HEK293 (cell line): ENCODE data around the gene PHRF1.
"Not testable (repeated sequence)": the region's sequence is repeated elsewhere in the genome, so short reads cannot be mapped to it uniquely, and the experiment has no call there.

Source experiments
- CTCF ChIA-PET: fragments of 350-600 bp; formaldehyde crosslinking; extraction: SDS; loops from one replicate; lab custom pipeline; 2021; ENCODE audit warnings: antibody characterized with exemption; lab: Yijun Ruan, JAX
- POLR2A ChIA-PET: fragments of 300-600 bp; formaldehyde crosslinking; extraction: SDS; loops from one replicate; lab custom pipeline; 2020; ENCODE audit warnings: antibody characterized with exemption, inconsistent platforms; lab: Yijun Ruan, JAX
- H3K27ac ChIP-seq: fragments of 200-500 bp; sonication (Bioruptor generic); 2 replicates; pipeline ENCODE4 v1.5.1; 2014; ENCODE audit warnings: low read depth, low read length, control low read depth, inconsistent platforms; ENCODE audit errors: extremely low read depth
- H3K36me3 ChIP-seq, 2 experiments: fragments of 200-500 bp in 1 of 2; sonication (Bioruptor generic) in 1 of 2; 1 replicate in 1 of 2; 2 replicates in 1 of 2; pipeline ENCODE4 v1.5.1; 2014 to 2017; ENCODE audit warnings: inconsistent platforms in 2 of 2, low read length in 2 of 2; ENCODE audit not compliant: control insufficient read depth in 2 of 2, insufficient read depth in 1 of 2
- H3K4me1 ChIP-seq: fragments of 200-500 bp; sonication (Bioruptor generic); 2 replicates; pipeline ENCODE4 v1.5.1; 2014; ENCODE audit warnings: mild to moderate bottlenecking, low read length, inconsistent platforms; ENCODE audit not compliant: control insufficient read depth, insufficient read depth
- H3K4me3 ChIP-seq: 2 replicates; pipeline ENCODE4 v1.5.1; 2011; ENCODE audit warnings: low read depth, mild to moderate bottlenecking, control low read depth, low read length, moderate library complexity
- H3K9me3 ChIP-seq: fragments of 200-500 bp; sonication (Bioruptor generic); 2 replicates; pipeline ENCODE4 v1.5.1; 2014; ENCODE audit warnings: low read depth, low read length, inconsistent platforms; ENCODE audit not compliant: control insufficient read depth, insufficient read depth
- ATF2 ChIP-seq: fragments of 450-650 bp; formaldehyde crosslinking; IDR thresholded peaks from 2 replicates; pipeline ENCODE4 v1.5.1; 2016; ENCODE audit warnings: missing biosample characterization, missing genetic modification characterization, low read depth
- PRDM10 ChIP-seq: fragments of 450-650 bp; formaldehyde crosslinking; IDR thresholded peaks from 2 replicates; pipeline ENCODE4 v1.5.1; 2016; ENCODE audit warnings: missing biosample characterization, missing genetic modification characterization
- PRDM4 ChIP-seq: fragments of 450-650 bp; formaldehyde crosslinking; IDR thresholded peaks from 2 replicates; pipeline ENCODE4 v1.5.1; 2017; ENCODE audit warnings: missing biosample characterization, missing genetic modification characterization
- SCRT2 ChIP-seq: fragments of 450-650 bp; formaldehyde crosslinking; IDR thresholded peaks from 2 replicates; pipeline ENCODE4 v1.5.1; 2016; ENCODE audit warnings: missing biosample characterization, missing genetic modification characterization
- SP2 ChIP-seq: fragments of 450-650 bp; formaldehyde crosslinking; IDR thresholded peaks from 2 replicates; pipeline ENCODE4 v1.5.1; 2016; ENCODE audit warnings: missing biosample characterization, missing genetic modification characterization
- SP7 ChIP-seq: fragments of 450-650 bp; formaldehyde crosslinking; IDR thresholded peaks from 2 replicates; pipeline ENCODE4 v1.5.1; 2016; ENCODE audit warnings: missing biosample characterization, missing genetic modification characterization
- ZBTB21 ChIP-seq: fragments of 450-650 bp; formaldehyde crosslinking; IDR thresholded peaks from 2 replicates; pipeline ENCODE4 v1.5.1; 2017; ENCODE audit warnings: missing biosample characterization, missing genetic modification characterization
- ZNF138 ChIP-seq: fragments of 450-650 bp; formaldehyde crosslinking; IDR thresholded peaks from 2 replicates; pipeline ENCODE4 v1.5.1; 2016; ENCODE audit warnings: missing biosample characterization, missing genetic modification characterization, borderline replicate concordance
- ZNF155 ChIP-seq: fragments of 450-650 bp; formaldehyde crosslinking; IDR thresholded peaks from 2 replicates; pipeline ENCODE4 v1.5.1; 2016; ENCODE audit warnings: missing biosample characterization, missing genetic modification characterization
- ZNF169 ChIP-seq: fragments of 450-650 bp; formaldehyde crosslinking; IDR thresholded peaks from 2 replicates; pipeline ENCODE4 v1.5.1; 2016; ENCODE audit warnings: missing biosample characterization, missing genetic modification characterization
- ZNF24 ChIP-seq: fragments of 450-650 bp; formaldehyde crosslinking; IDR thresholded peaks from 2 replicates; pipeline ENCODE4 v1.5.1; 2016; ENCODE audit warnings: missing biosample characterization, missing genetic modification characterization
- ZNF354C ChIP-seq: fragments of 450-650 bp; formaldehyde crosslinking; IDR thresholded peaks from 2 replicates; pipeline ENCODE4 v1.5.1; 2016; ENCODE audit warnings: missing biosample characterization, missing genetic modification characterization, low read depth, borderline replicate concordance
- ZNF398 ChIP-seq: fragments of 450-650 bp; formaldehyde crosslinking; IDR thresholded peaks from 2 replicates; pipeline ENCODE4 v1.5.1; 2017; ENCODE audit warnings: missing biosample characterization, missing genetic modification characterization
- ZNF473 ChIP-seq: fragments of 450-650 bp; formaldehyde crosslinking; IDR thresholded peaks from 2 replicates; pipeline ENCODE4 v1.5.1; 2017; ENCODE audit warnings: missing biosample characterization, missing genetic modification characterization
- ZNF544 ChIP-seq: fragments of 450-650 bp; formaldehyde crosslinking; IDR thresholded peaks from 2 replicates; pipeline ENCODE4 v1.5.0; 2017; ENCODE audit warnings: missing biosample characterization, missing genetic modification characterization
- ZNF76 ChIP-seq: fragments of 450-650 bp; formaldehyde crosslinking; IDR thresholded peaks from 2 replicates; pipeline ENCODE4; 2016; ENCODE audit warnings: low read depth, missing biosample characterization, missing genetic modification characterization, borderline replicate concordance
- TF ChIP-seq, protein P1 (sequence below): fragments of 450-650 bp; formaldehyde crosslinking; IDR thresholded peaks from 2 replicates; pipeline ENCODE4 v1.5.1; 2016; ENCODE audit warnings: missing biosample characterization, missing genetic modification characterization

Gene PHRF1

DNA sequence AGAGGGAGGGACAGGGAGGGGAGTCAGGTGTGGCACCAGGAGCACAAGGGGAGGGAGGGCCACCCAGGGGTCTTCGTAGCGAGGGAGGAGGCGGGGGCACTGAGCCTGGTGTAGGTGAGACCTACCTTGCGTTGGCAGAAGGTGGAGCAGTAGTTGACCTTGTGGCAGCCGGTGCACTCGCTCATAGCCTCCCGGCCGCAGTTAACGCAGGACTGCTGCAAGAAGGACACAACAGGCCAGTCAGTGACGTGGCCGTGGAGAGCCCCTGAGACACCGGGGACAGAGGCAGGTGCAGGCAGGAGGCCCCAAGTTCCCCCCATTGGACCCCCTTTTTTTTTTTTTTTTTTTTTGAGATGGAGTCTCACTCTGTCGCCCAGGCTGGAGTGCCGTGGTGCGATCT lies 77.6 kb downstream of the PHRF1 start (continued):
- no peak for TF ChIP-seq PRDM10
- TF ChIP-seq ZNF473: no peak
- no peak for TF ChIP-seq ZBTB21
- no peak for TF ChIP-seq SP2 (tag by site-specific recombination)
- TF ChIP-seq, protein P1, sequence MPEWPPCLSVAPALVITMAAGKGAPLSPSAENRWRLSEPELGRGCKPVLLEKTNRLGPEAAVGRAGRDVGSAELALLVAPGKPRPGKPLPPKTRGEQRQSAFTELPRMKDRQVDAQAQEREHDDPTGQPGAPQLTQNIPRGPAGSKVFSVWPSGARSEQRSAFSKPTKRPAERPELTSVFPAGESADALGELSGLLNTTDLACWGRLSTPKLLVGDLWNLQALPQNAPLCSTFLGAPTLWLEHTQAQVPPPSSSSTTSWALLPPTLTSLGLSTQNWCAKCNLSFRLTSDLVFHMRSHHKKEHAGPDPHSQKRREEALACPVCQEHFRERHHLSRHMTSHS (tag by site-specific recombination): no peak

- H3K36me3 ChIP-seq: peaks cover 20 to 90% of the 10 kb centered on the region in 2 experiments; a peak in 2 of 3 replicates
- H3K4me3 ChIP-seq, H3K4me1 ChIP-seq, H3K27ac ChIP-seq, POLR2A ChIA-PET, CTCF ChIA-PET, H3K9me3 ChIP-seq: not testable (repeated sequence)
Observed at GRCh38 chr11:654444-654843, 78.2 kb downstream of the PHRF1 start.

DNA sequence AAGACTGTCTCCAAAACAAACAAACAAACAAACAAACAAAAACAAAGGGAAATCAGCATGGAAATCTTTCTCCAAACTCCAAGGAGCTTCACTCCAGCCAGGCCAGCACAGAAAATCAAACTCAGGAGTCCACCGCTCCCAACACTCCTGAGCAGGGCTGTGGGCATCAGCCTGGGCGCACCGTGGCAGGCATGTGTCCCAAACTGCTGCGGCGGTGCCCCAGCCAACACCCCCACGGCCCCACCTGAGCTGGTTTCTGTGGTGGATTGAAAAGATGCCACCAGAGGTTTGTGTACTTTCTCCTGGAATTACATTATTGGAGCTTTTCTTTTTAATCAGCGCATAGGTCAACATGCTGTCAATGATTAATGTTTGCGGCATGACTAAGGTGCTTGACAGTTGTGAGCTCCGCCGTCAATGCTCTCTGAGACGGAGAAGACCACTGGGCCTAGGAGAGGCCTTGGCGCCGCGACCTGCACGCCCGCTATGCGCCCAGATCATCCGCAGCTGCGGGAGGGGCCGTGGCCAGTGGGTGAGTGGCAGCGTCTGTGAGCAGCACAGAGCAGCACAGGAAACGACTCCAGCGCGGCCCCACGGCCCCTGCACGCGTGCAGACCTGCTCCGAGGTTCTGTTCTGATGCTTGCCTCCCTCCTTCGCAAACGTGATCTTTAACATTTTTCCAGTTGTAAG lies 78.9 kb downstream of the PHRF1 start:
- ChIA-PET CTCF (interaction anchor here (0.6 to 1.2 kb wide), 3 partner anchors 36 to 108 kb away, joined by 3 to 5 read pairs (median 4); no protein-coding TSS in a partner anchor), POLR2A (no interaction called here)
- Histone ChIP-seq H3K27ac (no peak overlapping the region), H3K4me3 (no peak overlapping the region), H3K9me3 (no peaks in the 10 kb centered on the region), H3K4me1 (no peaks in the 10 kb centered on the region), H3K36me3 (peaks cover 13 to 90% of the 10 kb centered on the region in 2 experiments; a peak in 2 of 3 replicates)
- TF ChIP-seq ZNF354C (tag by site-specific recombination) (no peak), SCRT2 (tag by site-specific recombination) (no peak), ZNF398 (no peak), ATF2 (tag by site-specific recombination) (no peak)

GRCh38 chr11:656426-656825 lies 80.2 kb downstream of the PHRF1 start:
- Histone ChIP-seq H3K4me3 (no peak overlapping the region), H3K9me3 (no peaks in the 10 kb centered on the region), H3K4me1 (no peaks in the 10 kb centered on the region), H3K27ac (no peak overlapping the region), H3K36me3 (peaks cover 8 to 92% of the 10 kb centered on the region in 2 experiments; a peak in 2 of 3 replicates)
- CTCF ChIA-PET: no interaction called here
- POLR2A ChIA-PET: no interaction called here
- no peak for TF ChIP-seq PRDM4 (tag by site-specific recombination)
- no peak for TF ChIP-seq SP7 (tag by site-specific recombination)
- no peak for TF ChIP-seq ZNF138
- no peak for TF ChIP-seq ZNF155 (tag by site-specific recombination)
- no peak for TF ChIP-seq ZNF76 (tag by site-specific recombination)
- no peak for TF ChIP-seq ZNF169 (tag by site-specific recombination)
- no peak for TF ChIP-seq ZNF24 (tag by site-specific recombination)
- TF ChIP-seq ZNF544: no peak
